Islet of Langerhans (tissue), 1 donor: ENCODE data around the gene CAPN14.

ENCODE experiments used
- FAIRE-seq: peaks from one replicate; lab custom pipeline; 2011; peaks lifted over from hg19 to GRCh38; lab: Jason Lieb, UNC

Gene CAPN14

GRCh38 chr2:31241625-31242270 lies 24.4 kb upstream of the CAPN14 start:
- no peak for FAIRE-seq

- no peak for FAIRE-seq
Measured at GRCh38 chr2:31240381-31241365, 23.4 kb upstream of the CAPN14 start.

GRCh38 chr2:31239593-31240177 lies 22.4 kb upstream of the CAPN14 start:
- no peak for FAIRE-seq

- no peak for FAIRE-seq
Measured at GRCh38 chr2:31238906-31239592, 21.7 kb upstream of the CAPN14 start.

- no peak for FAIRE-seq
Measured at GRCh38 chr2:31238126-31238905, 21.0 kb upstream of the CAPN14 start.

- no peak for FAIRE-seq
Measured at GRCh38 chr2:31237348-31238017, 20.2 kb upstream of the CAPN14 start.

GRCh38 chr2:31236433-31237205 lies 19.3 kb upstream of the CAPN14 start:
- FAIRE-seq: no peak

- FAIRE-seq: no peak
Measured at GRCh38 chr2:31235504-31235902, 18.2 kb upstream of the CAPN14 start.

GRCh38 chr2:31234683-31235503 lies 17.6 kb upstream of the CAPN14 start:
- no peak for FAIRE-seq

- FAIRE-seq: no peak
Measured at GRCh38 chr2:31233741-31234682, 16.7 kb upstream of the CAPN14 start, which contains the start of gene EHD3. Gene EHD3 (plus strand): TSS chr2:31234152. CDS start chr2:31234622, 470 bp downstream.

GRCh38 chr2:31233231-31233630 lies 15.9 kb upstream of the CAPN14 start:
- FAIRE-seq: no peak

- FAIRE-seq: no peak
Measured at GRCh38 chr2:31232586-31232985, 15.3 kb upstream of the CAPN14 start.

- no peak for FAIRE-seq
Measured at GRCh38 chr2:31231571-31232302, 14.4 kb upstream of the CAPN14 start.

GRCh38 chr2:31230751-31231150 lies 13.4 kb upstream of the CAPN14 start:
- FAIRE-seq: no peak

- FAIRE-seq: no peak
Measured at GRCh38 chr2:31228717-31229116, 11.4 kb upstream of the CAPN14 start.

- FAIRE-seq: no peak
Measured at GRCh38 chr2:31227711-31228125, 10.4 kb upstream of the CAPN14 start.

- no peak for FAIRE-seq
Measured at GRCh38 chr2:31227110-31227509, 9.8 kb upstream of the CAPN14 start.
